ENCODE measurements around the gene ANTXR1.

DNA sequence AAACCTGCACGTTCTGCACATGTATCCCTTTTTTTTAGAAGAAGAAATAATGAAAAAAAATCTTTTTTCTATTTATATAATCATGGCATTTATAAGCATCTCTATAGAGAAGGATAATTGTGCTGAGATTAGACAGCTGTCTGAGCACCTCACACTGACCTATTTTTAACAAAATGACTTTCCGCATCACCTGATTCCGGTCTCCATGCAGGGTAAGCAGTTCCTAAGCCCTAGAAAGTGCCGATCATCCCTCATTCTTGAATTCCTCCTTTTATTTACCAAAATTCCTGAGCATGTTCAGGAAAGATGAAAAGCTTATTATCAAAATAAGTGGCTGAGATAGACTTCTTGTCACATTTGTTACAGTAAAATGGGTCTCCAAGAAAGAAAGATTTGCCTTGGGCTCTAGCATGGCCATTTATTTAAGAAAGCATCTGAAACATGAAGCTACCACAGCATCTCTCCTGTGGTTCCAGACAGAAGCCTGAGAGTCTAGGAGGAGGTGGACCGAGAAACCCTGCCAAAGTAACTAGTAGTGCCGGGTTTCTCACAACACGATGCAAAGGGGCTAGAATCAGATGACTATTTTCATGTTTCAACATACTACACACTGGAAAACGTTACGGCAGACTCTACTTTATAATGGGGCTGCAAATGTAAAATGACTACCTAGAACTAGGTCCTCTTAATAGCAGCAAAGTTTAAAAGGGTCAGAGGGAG lies 37.9 kb upstream of the ANTXR1 start:
- TF ChIP-seq, protein P1, sequence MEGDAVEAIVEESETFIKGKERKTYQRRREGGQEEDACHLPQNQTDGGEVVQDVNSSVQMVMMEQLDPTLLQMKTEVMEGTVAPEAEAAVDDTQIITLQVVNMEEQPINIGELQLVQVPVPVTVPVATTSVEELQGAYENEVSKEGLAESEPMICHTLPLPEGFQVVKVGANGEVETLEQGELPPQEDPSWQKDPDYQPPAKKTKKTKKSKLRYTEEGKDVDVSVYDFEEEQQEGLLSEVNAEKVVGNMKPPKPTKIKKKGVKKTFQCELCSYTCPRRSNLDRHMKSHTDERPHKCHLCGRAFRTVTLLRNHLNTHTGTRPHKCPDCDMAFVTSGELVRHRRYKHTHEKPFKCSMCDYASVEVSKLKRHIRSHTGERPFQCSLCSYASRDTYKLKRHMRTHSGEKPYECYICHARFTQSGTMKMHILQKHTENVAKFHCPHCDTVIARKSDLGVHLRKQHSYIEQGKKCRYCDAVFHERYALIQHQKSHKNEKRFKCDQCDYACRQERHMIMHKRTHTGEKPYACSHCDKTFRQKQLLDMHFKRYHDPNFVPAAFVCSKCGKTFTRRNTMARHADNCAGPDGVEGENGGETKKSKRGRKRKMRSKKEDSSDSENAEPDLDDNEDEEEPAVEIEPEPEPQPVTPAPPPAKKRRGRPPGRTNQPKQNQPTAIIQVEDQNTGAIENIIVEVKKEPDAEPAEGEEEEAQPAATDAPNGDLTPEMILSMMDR (conservative IDR thresholded peaks at IDR 0.05): no peak
- TF ChIP-seq EZH2 (IDR thresholded peaks at IDR 0.05; ENCODE audit: low read depth): no peak
